Psoas muscle (tissue), 8 donors: ENCODE data around the gene GPR176. TPM values are rescaled to one million over a fixed set of nuclear protein-coding genes. Genes with fewer than 3 reads are reported as not detected.
A peak's percentile ranks its signal among the peaks of the same experiment; 100 is the strongest.

ENCODE experiments used
- ATAC-seq, 4 donors: fragments of 200-7000 bp; cut with Tn5 transposase; one replicate each; pipeline ENCODE4 v1.9.1; 2020; ENCODE audit warnings: moderate library complexity in 3 of 4, mild to moderate bottlenecking in 2 of 4
- DNase-seq, 2 donors: peaks; one replicate each; pipeline ENCODE4 v3.0.0-alpha.2; 2020
- H3K27ac ChIP-seq: fragments of 200-600 bp; one replicate; pipeline ENCODE4 v1.8.0; 2022
- H3K27me3 ChIP-seq, 3 donors: fragments of 200-600 bp in 1 of 3; one replicate each; pipeline versions ENCODE4 v1.6.1 to v1.8.0; 2013 to 2022; ENCODE audit warnings: low read length in 2 of 3, mild to moderate bottlenecking in 2 of 3, moderate library complexity in 1 of 3; ENCODE audit not compliant: insufficient read depth in 3 of 3
- H3K36me3 ChIP-seq, 2 donors: fragments of 200-600 bp in 1 of 2; one replicate each; pipeline versions ENCODE4 v1.6.1 to v1.8.0; 2013 to 2022; ENCODE audit warnings: low read depth in 1 of 2, mild to moderate bottlenecking in 1 of 2, moderate library complexity in 1 of 2; ENCODE audit not compliant: insufficient read depth in 1 of 2
- H3K4me1 ChIP-seq: fragments of 200-600 bp; one replicate; pipeline ENCODE4 v1.8.0; 2022
- H3K4me3 ChIP-seq: fragments of 200-600 bp; one replicate; pipeline ENCODE4 v1.8.0; 2022; ENCODE audit warnings: mild to moderate bottlenecking
- H3K9me3 ChIP-seq: fragments of 200-600 bp; one replicate; pipeline ENCODE4 v1.8.0; 2022
- WGBS, 3 donors: extraction: QIAGEN DNeasy Blood & Tissue Kit; methylation state at CpG; one replicate each; pipeline versions ENCODE4 v1.1.6 to v1.1.7; 2013; 5-methylcytosine and 5-hydroxymethylcytosine counted together
- intact Hi-C, 2 donors: fragments of 100-400 bp; cut with DNase I; formaldehyde crosslinking; loops; one replicate each; pipeline versions ENCODE4 v1.11.0 to v1.14.2; 2022
- polyA plus RNA-seq, 3 donors: library from polyadenylated mRNA; stranded (reverse); fragments of 200-250 nt; gene quantifications; one replicate each; pipeline ENCODE4 v1.2.3, GENCODE V29; 2013
- total RNA-seq, 4 donors: library from RNA; stranded (reverse); fragmentation: NEBNext Ultra II Directional in 2 of 4; extraction: Animal tissue kit (Norgen Biotek cat#: 25700) in 2 of 4; gene quantifications; one replicate each; pipeline versions ENCODE4 v1.2.1 to v1.2.4, GENCODE V29; 2021 to 2023
- TF ChIP-seq, protein P1 (sequence below): fragments of 200-600 bp; IDR thresholded peaks from one replicate; pipeline ENCODE4 v1.8.0; 2022; ENCODE audit warnings: antibody characterized with exemption
- donor health status: healthy with polysubstance abuse.
- donor health status: DM: no; HTN: no; CAD: no; lungs with moderate emphysema.
- donor health status: Bipolar disorder and iron deficiency.
- donor health status: healthy.
- donor health status: DM: yes; HTN: yes; CAD: no.
- donor health status: DM: no; HTN: no; CAD: no.
- donor health status: DM: no; HTN: no; CAD: no.
- donor health status: DM: yes; HTN: yes; CAD: no.

Gene GPR176
- total and polyA plus RNA-seq, 7 donors: 0.30 to 1.3 (median 0.83) TPM

DNA sequence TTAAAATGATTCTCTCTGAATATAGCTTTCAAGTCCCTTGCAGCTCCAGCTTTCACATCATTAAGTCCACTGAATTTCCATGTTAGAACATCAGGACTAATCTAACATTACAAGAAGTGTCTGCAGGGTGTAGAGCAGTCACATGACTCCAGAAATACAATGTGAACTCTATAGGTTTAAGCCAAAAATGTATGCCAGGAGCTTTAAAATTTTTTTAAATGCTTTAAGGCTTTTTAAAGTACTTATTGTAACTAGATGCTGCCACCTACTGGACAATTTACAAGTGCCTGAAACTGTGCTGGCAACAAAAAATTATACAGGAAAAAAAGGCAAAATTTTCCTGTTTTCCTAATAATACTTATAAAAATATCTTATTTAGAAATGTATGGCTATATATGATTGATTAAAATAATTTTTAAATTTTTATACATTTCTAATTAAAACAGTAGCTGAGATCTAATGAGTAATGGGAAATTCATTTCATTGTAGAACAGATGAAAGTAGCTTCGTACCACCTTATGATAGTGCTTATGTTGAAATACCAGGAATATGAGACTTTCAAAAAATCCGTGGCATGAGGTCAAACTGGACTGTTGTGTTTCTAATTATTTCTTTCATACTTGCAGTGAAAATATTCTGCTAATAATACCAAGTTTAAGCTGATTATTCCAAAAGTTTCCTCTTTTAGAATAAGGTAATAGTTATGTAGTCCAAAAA, 163.1 kb downstream of the GPR176 start:
- 49 to 53% (median 50%) methylated on average over 2 of the region's 2 CpGs for WGBS, 3 donors
- H3K27ac ChIP-seq: no peak overlapping the region
- H3K9me3 ChIP-seq: no peaks in the 10 kb centered on the region
- TF ChIP-seq, protein P1, sequence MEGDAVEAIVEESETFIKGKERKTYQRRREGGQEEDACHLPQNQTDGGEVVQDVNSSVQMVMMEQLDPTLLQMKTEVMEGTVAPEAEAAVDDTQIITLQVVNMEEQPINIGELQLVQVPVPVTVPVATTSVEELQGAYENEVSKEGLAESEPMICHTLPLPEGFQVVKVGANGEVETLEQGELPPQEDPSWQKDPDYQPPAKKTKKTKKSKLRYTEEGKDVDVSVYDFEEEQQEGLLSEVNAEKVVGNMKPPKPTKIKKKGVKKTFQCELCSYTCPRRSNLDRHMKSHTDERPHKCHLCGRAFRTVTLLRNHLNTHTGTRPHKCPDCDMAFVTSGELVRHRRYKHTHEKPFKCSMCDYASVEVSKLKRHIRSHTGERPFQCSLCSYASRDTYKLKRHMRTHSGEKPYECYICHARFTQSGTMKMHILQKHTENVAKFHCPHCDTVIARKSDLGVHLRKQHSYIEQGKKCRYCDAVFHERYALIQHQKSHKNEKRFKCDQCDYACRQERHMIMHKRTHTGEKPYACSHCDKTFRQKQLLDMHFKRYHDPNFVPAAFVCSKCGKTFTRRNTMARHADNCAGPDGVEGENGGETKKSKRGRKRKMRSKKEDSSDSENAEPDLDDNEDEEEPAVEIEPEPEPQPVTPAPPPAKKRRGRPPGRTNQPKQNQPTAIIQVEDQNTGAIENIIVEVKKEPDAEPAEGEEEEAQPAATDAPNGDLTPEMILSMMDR: peak; percentile 88
- H3K36me3 ChIP-seq: no peaks in the 10 kb centered on the region
- H3K4me1 ChIP-seq: no peaks in the 10 kb centered on the region
- no peak for DNase-seq
- no peak overlapping the region for H3K4me3 ChIP-seq
- no peak for ATAC-seq
- peaks cover 0 to 2% (median 0%) of the 10 kb centered on the region in 3 donors for H3K27me3 ChIP-seq
- intact Hi-C loops: loop anchor here (1.0 to 10.0 kb wide), 5 partner anchors 70 to 1050 kb away; partner anchors contain the start of gene THBS1 (in 1 of the 2)

DNA sequence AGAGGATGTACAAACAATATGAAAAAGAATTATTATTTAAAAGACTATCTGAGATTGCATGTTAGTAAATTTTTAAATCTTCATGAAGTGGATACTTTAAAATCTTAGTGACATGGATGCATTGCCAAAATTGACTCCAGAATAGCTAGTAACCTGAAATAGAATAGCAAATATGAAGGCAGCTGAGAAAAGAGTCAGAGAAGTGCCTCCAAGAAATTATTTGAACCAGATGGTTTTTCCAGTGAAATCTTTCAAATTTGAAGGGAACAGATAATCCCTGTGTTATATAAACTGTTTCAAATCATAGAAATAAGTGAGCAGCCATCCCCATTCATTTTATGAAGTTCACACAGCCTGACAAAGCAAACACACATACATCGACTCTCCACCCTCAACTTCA, 167.1 kb downstream of the GPR176 start:
- Histone ChIP-seq H3K4me1 (no peaks in the 10 kb centered on the region), H3K36me3 (no peaks in the 10 kb centered on the region), H3K4me3 (no peak overlapping the region), H3K27ac (no peak overlapping the region), H3K9me3 (no peaks in the 10 kb centered on the region), H3K27me3 (peaks cover 0 to 2% (median 0%) of the 10 kb centered on the region in 3 donors)
- DNase-seq: no peak
- intact Hi-C loops: loop anchor here in 1 of 2 donors (10.0 kb wide), 2 partner anchors 168 to 938 kb away; partner anchors contain the start of gene THBS1
- WGBS, 3 donors: 30 to 68% (median 39%) methylated on average over 1 of the region's 1 CpG
- ATAC-seq: no peak
- TF ChIP-seq, protein P1: no peak

- H3K4me3 ChIP-seq: no peak overlapping the region
- no peaks in the 10 kb centered on the region for H3K9me3 ChIP-seq
- H3K27me3 ChIP-seq: peaks cover 0 to 2% (median 0%) of the 10 kb centered on the region in 3 donors
- intact Hi-C loops: loop anchor here in 1 of 2 donors (10.0 kb wide), 2 partner anchors 167 to 937 kb away; partner anchors contain the start of gene THBS1
- H3K36me3 ChIP-seq: no peaks in the 10 kb centered on the region
- H3K4me1 ChIP-seq: no peaks in the 10 kb centered on the region
- DNase-seq (no peak), ATAC-seq (no peak)
- TF ChIP-seq, protein P1: no peak
- no peak overlapping the region for H3K27ac ChIP-seq
Observed at GRCh38 chr15:39752246-39752645, 167.8 kb downstream of the GPR176 start.

Other genes with a start within 250 kb of the GPR176 start
- 1 to 10 TPM in 2 of 4 donors, under 1 TPM in 1, not detected in 1; 0.68 to 2.4 (median 1.2) TPM for gene FSIP1, start 137.4 kb downstream of the GPR176 start, total RNA-seq
- gene FSIP1, start 137.4 kb downstream of the GPR176 start, polyA plus RNA-seq: under 1 TPM; 0.04 to 0.59 (median 0.07) TPM
- gene EIF2AK4, start 13.8 kb upstream of the GPR176 start, total RNA-seq: 10 to 100 TPM; 15.8 to 26.9 (median 18.4) TPM
- gene EIF2AK4, start 13.8 kb upstream of the GPR176 start, polyA plus RNA-seq: 10 to 100 TPM; 18.1 to 26.5 (median 24.2) TPM
- 100 to 1,000 TPM; 134 to 170 (median 153) TPM for gene SRP14, start 118.9 kb upstream of the GPR176 start, total RNA-seq
- 100 to 1,000 TPM; 279 to 288 (median 280) TPM for gene SRP14, start 118.9 kb upstream of the GPR176 start, polyA plus RNA-seq
- 1 to 10 TPM; 1.5 to 5.9 (median 3.7) TPM for gene BMF, start 188.6 kb upstream of the GPR176 start, total RNA-seq
- gene BMF, start 188.6 kb upstream of the GPR176 start, polyA plus RNA-seq: 1 to 10 TPM in 2 of 3 donors, under 1 TPM in 1; 0.65 to 7.2 (median 3.4) TPM
- 1 to 10 TPM in 1 of 4 donors, under 1 TPM in 1, not detected in 2; 0.71 to 1.0 TPM for gene BUB1B, start 240.8 kb upstream of the GPR176 start, total RNA-seq
- gene BUB1B, start 240.8 kb upstream of the GPR176 start, polyA plus RNA-seq: under 1 TPM in 2 of 3 donors, not detected in 1; 0.10 to 0.42 TPM